NK-92 treated with Interleukin-12 subunit alpha and Interleukin-12 subunit beta, amount 100 ng/mL, for 24 hours (cell line): ENCODE data around the gene NSL1.
"Not testable (repeated sequence)": the region's sequence is repeated elsewhere in the genome, so short reads cannot be mapped to it uniquely, and the experiment has no call there.

Experiments
- DNase-seq: peaks from one replicate; lab custom pipeline; 2025; lab: John Stamatoyannopoulos, UW

Gene NSL1

DNA sequence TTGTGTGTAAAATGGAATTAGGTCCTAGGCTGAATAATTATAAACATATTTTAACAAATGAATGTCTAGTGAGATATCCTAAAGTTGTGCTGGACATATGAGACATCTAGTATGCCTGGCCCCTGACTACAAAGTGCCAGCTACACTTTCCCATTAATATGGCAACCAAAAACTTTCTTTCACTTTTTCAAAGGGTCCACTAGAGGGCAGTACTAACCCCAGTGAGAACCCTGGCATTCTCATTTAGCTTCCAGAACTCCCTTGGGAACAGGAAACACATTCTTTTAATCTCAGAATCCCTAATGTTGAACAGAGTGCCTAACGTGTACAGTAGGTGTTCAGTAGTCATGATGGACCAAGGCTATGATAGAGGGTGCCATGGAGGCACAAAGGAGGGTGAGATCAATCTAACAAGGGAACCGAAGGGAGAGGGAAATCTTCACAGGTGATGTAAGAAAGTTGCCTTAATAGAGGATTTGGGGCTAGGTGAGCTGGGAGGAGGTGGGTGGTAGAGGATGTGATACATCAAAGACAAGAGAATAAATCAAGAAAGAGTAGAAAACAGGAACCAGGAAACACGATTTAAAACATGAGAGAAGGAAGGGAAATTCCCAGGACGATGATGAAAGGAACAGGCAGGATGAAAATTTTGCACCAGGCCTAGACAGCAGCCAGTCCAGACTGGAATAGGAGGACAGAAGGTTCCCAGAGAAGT, 41.6 kb downstream of the NSL1 start:
- DNase-seq, result no peak

DNA sequence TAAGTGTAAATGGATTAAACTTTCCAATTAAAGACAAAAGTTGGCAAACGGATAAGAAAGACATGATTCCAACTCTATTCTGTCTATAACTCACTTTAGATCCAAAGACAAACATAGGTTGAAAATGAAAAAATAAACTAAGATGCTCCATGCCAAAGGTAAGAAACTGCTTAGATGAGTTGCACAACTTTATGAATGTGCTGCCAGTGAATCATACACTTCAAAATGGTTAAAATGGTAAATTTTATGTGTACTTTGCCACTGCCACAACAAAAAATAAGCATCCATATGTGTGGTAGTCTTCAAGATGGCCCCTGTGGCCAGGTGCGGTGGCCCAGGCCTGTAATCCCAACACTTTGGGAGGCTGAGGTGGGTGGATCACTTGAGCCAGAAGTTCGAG, 45.0 kb downstream of the NSL1 start:
- no peak for DNase-seq

DNA sequence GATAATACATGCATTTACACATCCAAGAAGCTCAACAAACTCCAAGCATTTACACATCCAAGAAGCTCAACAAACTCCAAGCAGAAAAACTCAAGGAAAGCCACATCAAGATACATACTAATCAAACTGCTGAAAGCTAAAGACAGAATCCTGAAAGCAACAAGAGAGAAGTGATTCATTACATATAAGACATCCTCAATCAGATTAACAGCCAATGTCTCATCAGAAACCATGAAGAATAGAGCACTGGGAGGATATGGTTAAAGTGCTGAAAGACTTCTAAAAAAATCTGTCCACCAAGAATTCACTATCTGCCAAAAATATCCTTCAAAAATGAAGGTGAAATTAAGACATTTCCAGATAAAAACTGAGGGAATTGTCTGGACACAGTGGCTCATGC, 46.3 kb downstream of the NSL1 start:
- DNase-seq, result no peak

DNA sequence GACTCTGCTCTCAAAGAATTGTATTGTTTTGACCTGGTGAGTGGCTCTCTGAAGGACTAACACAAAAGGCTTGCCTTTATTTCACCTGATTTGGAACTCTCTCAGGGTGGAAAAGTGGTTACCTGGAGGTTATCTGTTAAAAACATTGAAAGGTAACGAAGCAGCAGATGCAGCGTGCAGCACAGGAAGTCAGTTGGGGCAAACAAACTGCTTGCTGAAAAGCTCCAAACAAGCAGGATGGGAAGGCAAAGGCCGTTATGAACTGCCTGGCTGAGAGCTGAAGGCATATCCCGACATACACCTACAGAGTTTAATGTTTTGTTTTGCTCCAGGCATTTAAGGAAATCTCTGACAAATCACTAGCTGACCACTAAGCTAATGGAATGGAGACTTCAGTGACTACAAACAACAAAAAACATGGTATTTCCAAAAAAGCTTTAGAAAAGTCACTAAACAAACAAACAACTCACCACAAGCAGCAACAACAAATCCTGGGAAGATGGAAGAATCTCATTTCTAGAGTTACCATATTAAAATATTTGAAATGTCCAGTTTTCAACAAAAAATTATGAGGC, 47.6 kb downstream of the NSL1 start:
- no peak for DNase-seq

DNA sequence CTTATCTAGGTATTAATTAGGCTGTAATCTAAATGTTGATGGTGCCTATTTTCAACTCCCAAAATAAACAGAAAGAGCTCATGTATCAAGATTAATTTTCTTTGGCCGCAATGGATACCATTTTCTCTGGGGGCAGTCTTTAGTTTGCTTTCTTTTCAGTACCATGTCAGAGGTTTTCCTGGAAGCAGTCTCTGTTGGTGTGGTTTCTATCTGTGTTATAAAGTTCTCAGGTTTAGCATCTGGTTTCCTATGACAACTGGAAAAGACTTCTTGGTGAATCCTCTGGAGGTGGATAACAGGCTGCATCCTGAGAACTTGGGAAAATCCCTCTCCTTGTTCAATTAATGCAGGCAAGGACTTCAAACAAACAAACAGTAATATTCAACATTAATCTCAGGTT, 53.2 kb downstream of the NSL1 start:
- no peak for DNase-seq

DNA sequence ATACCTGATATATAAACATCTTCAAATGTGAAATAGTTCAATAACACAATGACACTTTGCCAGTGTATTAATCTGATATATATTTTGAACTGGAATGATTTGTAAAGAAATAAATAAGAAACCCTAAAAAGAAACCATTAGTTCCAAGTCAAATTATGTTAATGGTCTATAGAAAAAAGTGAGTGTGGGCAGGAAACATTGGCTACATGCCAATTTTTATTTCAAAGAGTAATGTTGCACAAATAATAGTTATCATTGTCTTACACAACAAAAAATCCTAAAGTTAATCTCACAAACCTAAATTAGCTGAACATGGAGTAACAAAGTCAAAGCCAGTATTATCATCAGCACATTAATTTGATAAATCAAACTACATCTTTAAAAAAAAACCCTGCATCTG, 54.0 kb downstream of the NSL1 start:
- DNase-seq, result no peak

DNA sequence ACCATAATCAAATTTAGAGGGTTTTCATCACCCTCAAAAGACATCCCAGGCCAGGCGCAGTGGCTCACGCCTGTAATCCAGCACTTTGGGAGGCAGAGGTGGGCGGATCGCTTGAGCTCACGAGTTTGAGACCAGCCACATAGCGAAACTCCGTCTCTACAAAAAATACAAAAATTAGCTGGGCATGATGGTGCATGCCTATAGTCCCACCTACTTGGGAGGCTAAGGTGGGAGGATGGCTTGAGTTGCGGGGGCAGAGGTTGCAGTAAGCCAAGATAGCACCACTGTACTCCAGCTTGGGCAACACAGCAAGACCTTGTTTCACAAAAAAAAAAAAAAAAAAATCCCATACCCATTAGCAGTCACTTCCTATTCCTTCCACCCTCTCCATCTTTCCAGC, 58.5 kb downstream of the NSL1 start:
- no peak for DNase-seq

DNA sequence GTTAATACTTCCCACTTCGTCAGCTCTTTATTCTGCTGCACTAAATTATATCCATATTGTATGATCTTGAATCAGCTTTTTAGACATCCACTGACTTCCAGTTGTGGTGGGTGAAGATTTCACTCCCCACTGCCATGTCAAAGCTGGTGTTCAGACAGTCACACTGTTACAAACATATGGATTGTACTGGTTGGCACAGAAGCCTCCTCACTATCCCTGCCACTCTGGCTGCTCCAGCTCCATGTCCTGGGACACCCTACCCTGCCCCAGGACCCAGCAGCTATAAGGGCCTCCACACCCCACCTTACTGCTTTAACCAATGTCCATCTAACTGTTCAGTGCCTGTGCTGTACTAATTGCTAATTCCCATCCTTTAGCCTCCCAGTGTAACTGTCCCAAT, 59.9 kb downstream of the NSL1 start:
- DNase-seq, result no peak

DNA sequence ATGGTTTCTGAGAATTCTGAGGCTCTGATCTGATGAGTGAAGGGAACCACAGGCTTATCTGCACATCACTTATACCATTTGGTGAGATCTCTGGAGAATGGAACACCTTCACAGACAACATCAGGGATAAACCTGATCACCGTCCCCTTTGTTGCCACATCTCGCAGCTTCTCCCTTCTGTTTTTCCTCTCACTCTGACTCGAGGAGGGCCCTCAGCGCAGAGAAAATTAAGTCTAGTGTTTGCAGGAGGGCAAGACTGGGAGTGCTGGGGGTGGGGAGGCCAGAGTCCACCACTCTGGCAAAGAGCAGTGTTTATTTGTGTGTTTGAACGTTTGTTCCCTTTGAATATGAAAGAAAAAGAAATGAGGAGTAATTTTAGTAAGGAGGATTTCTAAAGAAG, 63.0 kb downstream of the NSL1 start:
- no peak for DNase-seq

DNA sequence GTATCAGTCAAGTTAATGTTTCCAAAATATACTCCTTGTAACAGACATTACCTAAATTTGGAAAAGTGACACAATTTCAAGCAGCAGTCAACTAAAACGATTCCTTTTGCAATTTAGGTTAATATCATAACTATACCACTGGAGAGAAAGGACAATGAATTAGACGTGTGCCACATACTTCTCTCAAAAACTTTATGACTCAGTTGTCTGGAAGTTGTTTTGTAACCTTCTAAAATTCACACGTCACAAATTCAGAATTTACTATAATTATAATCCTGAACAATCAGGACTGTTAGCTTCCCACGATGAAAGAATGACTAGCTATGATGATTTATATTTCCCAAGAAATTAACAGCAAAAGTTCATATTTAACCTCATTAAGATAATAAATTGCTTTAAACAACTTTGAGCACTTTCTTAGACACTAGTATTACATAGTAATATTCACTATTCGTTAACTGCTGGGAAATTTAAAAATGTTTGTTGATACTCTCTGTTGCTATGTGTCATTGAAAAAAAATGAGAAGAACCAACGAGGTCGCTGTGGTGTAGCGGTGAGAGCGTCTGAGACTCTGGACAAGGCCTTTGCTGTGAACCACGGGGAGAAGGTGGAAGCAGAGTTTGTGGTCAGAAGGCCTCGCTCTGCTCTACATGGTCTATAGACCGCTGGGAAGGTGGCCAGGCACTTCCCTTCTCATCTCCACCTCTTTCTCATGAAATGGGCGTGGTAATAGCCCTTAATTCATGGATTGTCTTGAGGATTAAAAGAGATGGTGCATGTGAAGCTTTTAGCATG, 64.0 kb downstream of the NSL1 start:
- no peak for DNase-seq

DNA sequence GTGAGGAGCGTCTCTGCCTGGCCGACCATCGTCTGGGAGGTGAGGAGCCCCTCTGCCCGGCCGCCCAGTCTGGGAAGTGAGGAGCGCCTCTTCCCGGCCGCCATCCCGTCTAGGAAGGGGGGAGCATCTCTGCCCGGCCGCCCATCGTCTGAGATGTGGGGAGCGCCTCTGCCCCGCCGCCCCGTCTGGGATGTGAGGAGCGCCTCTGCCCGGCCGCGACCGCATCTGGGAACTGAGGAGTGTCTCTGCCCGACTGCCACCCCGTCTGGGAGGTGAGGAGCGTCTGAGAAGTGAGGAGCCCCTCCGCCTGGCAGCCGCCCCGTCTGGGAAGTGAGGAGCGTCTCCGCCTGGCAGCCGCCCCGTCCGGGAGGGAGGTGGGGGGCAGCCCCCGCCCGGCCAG, 66.9 kb downstream of the NSL1 start:
- DNase-seq, result not testable (repeated sequence)

DNA sequence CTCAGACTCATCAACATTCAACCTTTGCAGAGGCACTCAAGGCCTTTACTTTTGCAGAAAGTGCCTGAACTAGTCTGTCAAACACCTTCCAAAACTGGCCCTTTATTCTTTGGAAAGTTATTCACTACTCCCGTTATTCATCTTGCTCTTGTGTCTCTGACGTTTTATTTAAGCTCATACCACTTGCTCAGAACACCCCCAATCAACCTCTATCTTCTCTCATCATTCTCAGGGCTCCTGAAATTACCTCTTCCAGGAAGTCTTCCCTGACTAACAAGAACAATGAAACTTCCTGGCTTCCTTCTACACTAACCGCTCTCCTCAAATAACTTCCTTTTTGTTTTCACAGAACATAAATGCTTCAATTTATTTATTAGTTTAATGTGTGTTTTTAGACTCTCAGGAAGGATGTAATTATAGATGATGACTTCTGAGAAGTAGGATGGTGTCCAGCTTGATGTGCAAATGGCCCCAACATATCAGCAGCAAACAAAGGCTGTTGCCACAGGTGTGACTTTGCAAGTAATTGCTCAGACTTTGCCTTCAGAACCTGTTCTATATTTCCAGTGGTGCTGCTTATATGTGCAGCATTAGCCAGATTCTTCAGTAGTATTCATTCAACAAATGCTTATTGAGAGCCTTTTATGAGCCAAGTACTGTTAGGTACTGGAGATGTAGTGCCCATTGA, 69.2 kb downstream of the NSL1 start:
- DNase-seq, result no peak

DNA sequence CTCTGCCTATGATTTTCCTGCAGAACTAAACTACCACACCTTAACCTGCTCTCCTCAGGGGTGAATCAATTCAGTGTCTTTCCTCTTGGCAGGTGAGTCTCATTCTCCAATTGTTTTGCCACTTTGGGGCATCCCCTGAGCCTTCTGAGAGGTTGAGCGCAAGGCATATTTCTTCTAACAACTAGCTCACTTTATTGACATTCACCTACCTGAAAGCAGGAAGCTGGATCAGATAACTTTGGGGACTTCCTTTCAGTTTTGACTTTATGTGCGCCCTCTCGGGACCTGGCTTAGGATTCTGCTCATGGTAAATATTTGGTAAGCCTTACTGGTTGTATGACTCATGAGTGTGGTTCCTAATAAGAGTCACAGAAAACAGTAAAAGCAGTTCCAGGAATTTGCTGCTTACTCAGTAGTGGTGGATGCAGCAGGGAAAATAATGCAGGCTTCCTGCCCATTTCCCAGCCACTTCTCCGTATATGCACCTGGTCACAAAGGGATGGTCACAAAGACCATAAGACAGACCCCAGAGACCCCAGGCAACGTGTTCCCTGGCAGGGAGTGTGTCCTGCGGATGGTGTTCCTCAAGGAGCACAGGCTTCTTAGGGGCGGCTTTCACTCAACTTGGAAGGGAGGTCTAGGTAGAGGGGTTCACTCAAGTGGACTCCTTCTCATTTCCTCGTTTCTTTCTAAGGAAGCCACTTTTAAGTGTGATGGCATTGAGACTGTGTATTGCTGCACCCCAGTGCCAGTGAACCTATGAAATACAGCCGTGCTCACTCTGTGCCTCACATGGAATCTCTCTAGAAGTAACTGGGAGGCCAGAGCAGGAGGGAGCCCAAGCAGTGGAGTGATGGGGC, 70.0 kb downstream of the NSL1 start:
- DNase-seq, result no peak

DNA sequence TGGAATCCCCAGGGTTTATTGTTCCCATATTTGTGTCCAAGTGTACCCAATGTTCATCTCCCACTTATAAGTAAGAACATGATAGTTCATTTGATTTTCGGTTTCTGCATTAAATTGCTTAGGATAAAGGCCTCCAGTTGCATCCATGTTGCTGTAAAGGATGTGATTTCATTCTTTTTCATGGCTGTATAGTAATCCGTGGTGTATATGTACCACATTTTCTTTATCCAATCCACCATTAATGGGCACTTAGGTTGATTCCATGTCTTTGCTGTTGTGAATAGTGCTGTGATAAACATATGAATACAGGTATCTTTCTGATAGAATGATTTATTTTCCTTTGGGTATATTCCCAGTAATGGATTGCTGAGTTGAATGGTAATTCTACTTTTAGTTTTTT, 71.9 kb downstream of the NSL1 start:
- no peak for DNase-seq

DNA sequence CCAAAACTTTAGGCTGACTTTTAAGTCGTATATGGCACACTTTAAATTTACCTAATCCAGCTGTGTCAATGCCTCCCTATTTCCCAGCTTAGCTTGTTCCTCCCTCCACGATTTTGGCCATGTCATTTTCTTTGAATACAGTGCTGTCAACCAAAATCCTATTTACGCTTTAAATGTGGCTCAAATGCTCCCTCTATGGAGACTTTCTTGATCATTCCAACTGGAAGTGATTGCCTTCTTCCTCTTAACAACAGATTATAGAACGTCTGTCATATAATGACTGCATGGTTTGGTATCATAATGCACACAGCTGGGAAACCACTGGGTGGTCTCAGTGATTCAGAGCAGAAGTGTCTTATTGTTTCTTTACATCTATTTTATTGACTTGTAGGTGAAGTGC, 73.1 kb downstream of the NSL1 start:
- no peak for DNase-seq

DNA sequence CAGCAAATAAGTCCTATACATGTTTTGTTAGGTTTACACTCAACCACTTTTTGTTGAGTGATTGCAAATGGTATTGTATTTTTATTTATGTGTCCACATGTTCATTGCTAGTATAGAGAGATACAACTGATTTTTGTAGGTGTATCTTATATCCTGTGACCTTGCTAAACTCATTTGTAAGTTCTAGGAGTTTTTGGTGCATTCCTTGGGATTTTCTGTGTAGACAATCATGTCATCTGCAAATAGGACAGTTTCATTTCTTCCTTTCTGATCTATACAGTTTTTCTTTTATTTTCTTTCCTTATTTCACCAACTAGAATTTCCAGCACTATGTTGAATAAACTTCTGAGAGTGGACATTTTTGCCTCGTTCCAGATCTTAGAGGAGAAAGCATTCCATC, 75.4 kb downstream of the NSL1 start:
- DNase-seq, result no peak

DNA sequence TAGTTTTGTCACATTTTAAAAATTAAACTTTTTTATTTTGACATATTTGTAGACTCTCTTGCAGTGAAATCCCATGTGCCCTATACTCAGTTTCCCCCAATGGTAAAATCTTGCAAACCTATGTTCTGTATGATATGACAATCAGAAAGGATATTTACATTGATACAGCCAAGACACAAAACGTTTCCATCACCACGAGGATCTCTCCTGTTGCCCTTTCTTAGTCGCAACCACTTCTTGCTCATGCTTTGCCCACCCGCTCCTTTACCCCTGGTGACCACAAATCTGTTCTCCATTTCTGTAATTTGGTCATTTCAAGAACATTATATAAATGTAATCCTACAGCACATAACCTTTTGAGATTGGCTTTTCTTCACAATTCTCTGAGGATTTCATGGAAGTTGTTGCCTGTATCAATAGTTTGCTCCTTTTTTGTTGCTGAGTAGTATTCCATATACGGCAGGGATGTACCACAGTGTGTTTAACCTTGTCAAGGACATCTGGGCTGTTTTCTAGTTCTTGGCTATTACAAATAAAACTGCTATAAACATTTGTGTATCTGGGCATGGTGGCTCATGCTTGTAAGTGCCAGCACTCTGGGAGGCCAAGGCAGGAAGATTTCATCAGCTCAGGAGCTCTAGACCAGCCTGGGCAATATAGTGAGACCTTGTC, 78.0 kb downstream of the NSL1 start:
- no peak for DNase-seq

DNA sequence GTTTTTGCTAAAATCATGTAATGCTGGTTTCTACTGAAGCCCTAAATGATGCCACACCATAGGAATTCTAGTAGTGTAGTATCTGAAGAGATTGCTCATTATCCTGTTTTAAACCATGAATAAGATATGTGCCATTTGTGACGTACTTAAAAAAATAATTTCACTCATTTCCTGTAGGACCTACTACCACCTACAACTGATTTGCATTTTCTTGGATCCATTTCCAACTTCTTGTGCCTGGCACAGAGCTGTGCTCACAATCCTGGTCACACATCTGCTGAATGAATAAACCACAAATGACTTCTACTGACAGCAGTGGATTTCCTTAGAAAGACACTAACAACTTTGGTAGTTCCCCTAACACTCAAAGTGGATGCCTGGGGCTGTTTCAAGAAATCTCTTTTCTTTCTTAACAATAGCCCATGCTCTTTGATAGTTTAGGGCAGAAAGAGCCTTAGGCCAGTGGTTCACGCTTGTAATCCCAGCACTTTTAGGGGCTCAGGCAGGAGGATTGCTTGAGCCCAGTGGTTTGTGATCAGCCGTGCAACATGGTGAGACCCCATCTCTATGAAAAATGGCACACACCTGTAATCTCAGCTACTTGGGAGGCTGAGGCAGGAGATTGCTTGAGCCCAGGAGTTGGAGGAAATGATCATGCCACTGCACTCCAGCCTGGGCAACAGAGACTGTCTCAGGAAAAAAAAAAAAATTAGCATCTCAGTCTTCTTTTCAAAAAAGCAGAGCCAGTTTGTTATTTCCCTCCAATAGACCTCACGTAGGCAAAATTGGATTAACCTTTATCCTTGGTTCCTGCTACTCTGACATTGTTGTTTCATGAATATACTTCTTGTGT, 78.9 kb downstream of the NSL1 start:
- no peak for DNase-seq

DNA sequence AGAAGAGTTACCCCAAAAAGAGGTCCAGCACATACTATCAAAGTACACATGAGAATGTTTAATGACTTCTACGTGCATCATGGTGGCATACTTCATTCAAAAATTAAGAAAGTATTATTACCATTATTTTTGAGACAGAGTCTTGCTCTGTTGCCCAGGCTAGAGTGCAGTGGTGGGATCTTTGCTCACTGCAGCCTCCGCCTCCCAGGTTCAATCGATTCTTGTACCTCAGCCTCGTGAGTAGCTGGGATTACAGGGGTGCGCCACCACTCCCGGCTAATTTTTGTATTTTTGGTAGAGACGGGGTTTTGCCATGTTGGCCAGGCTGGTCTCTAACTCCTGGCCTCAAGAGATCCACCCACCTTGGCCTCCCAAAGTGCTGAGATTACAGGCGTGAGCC, 79.6 kb downstream of the NSL1 start:
- DNase-seq, result not testable (repeated sequence)

DNA sequence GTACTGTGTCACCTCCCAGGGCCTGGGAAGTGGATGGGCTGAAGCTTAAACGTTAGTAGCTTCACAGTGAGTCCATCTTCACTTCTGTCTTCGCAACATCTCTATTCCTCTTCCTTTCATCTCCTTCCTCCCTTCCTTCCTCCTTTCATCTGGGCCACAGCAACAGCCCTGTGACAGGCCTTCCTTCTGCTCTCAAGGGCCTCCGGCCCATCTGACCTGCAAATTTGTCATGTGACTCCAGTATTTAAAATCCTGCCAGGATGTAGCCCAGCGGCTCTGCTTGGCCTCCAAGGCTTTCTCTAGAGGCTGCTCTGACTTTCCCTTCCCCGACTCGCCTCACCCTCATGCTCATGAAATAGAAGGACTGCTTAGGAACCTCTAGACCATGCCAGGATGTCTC, 81.0 kb downstream of the NSL1 start:
- no peak for DNase-seq
